Astrocyte (in vitro differentiated cells and primary cell): ENCODE results near the gene GLYR1.

ENCODE experiments used
- CTCF ChIP-seq: IDR thresholded peaks from 2 replicates; pipeline ENCODE4 v1.5.1; 2011; ENCODE audit warnings: low read depth, mild to moderate bottlenecking, inconsistent platforms, low read length, moderate library complexity; ENCODE audit not compliant: insufficient read depth
- EZH2 ChIP-seq: IDR thresholded peaks from 2 replicates; pipeline ENCODE4 v1.6.1; 2012; ENCODE audit warnings: mild to moderate bottlenecking, low read length, inconsistent platforms; ENCODE audit not compliant: insufficient read depth

GRCh38 chr16:4798456-4798855, 48.6 kb downstream of the GLYR1 start:
- TF ChIP-seq CTCF, result no peak
- TF ChIP-seq EZH2, result no peak
